NCI-H187 (cell line): ENCODE data around the gene TRIM37.
A peak's percentile ranks its signal among the peaks of the same experiment; 100 is the strongest.
"Not testable (repeated sequence)": the region's sequence is repeated elsewhere in the genome, so short reads cannot be mapped to it uniquely, and the experiment has no call there.

Experiments used
- DNase-seq, 2 experiments: peaks; one replicate each; lab custom pipeline; 2025; lab: John Stamatoyannopoulos, UW

Gene TRIM37

DNA sequence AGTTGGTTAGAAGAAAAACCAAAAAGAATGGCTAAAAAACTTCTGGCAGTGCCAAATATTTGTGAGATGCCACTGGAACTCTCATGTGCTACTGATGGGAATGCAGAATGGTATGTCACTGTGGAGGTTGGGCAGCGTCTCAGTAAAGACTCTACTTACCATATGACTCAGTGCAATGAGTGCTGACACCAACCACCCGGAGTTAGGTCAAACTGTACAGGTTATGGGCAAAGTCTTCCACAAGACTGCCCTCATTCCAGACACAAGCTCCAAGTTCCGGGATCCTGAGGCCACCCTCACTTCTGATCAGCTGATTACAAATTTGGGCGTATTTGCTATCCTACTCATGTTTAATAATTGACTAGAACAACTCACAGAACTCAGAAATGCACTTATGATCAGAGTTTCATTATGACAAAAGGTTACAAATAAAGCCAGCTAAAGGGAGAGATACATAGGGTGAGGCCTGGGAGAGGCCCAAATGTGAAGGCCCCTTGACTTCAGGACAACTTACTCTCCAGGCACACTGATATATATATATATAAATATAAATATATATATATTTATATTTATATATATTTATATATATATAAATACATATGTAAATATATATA lies 114.9 kb downstream of the TRIM37 start:
- DNase-seq, result no peak

- no peak for DNase-seq
These were observed 117.1 kb downstream of the TRIM37 start for GRCh38 chr17:58989629-58990028.

- DNase-seq, result no peak
These were observed 120.7 kb downstream of the TRIM37 start for GRCh38 chr17:58985971-58986370.

DNA sequence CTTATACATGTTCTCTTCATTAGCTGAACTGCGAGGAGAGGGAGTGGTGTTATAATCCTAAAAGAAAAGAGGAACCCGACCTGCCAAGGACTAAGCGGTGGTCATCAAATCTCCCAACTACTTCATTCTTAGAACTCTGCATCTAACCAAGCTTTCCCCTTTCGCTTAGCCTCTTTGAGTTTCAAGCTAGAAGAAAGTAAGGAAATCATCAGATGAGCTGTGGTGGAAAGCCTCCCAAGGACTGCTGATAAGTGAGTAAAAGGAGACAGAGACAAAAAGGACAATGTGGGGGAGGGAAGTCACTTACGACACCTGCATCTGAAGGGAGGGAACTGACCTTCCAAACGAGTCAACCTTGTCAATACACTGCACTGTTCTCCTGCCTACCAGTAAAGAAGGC lies 121.3 kb downstream of the TRIM37 start:
- no peak for DNase-seq

DNA sequence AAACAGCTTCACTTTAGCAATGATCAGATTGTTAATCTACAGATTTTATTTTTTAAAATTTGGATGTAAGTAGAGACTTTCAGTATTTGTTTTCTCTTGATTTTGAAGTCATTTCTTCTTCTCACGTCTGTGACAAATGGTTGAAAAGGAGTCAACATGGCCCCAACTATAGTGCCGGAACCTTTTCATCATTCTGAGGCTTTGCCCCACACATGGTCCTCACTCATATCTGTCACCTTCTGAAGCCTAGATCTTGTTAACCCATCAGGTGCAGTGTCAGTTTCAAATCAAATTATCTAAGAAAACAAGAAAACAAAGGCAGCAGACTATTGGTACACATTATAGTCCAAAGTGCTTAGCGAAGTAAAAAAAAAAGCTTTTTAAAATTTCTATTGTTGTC lies 124.1 kb downstream of the TRIM37 start:
- DNase-seq, result no peak

DNA sequence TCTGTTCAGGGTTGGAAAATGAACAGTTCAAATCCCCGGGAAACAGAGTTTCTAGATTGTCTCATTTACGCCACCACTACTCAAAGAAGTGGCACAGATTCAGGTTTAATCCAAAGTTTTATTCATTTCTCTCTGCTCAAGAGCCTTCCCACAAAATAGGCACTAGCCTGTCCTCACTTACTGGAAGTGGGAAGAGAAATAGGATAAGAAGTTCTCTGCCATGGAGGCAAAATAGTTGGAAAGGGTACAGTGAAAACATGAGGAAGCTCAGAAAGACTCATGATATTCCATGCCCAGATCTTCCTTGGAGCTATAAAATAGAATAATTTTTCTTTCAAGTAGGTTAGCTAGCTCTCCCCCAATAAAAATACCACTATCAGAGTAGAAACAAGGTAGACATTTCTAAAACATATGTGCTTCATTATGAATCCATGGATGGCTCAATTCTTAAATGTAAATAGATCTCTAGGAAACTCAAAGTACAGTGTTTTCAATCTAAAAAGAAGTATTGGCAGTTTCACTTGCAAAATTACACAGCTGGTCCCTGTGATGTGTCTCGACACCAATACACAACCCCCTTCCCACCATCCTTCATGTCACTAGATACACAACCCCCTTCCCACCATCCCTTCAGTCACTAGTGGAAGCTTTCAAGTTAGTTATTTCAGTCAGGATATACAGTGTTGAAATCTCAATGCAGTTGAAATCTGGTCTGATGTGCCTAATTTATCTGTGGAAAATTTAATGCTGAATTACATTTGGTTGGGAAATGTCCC lies 125.8 kb downstream of the TRIM37 start:
- DNase-seq, result no peak

- DNase-seq, result no peak
These were observed 130.1 kb downstream of the TRIM37 start for GRCh38 chr17:58976541-58976940.

DNA sequence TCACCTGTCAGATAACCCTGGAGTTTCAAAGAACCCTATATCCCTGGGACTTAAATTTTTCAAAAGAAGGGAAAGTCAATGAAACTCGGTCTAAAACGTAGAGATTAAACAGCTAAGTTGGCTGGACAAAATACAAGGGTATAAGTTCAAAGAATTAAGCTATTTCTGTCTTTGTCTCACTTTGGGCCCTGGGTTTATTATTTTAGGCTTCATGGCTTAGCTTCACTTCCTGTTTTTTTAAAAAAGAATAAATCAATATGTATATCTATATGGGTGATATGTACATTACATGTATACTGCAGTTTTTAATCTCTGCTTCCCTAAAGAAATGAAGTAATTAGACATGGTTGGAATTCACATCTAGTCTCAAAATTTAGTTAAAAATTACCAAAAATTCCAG lies 132.3 kb downstream of the TRIM37 start:
- no peak for DNase-seq

DNA sequence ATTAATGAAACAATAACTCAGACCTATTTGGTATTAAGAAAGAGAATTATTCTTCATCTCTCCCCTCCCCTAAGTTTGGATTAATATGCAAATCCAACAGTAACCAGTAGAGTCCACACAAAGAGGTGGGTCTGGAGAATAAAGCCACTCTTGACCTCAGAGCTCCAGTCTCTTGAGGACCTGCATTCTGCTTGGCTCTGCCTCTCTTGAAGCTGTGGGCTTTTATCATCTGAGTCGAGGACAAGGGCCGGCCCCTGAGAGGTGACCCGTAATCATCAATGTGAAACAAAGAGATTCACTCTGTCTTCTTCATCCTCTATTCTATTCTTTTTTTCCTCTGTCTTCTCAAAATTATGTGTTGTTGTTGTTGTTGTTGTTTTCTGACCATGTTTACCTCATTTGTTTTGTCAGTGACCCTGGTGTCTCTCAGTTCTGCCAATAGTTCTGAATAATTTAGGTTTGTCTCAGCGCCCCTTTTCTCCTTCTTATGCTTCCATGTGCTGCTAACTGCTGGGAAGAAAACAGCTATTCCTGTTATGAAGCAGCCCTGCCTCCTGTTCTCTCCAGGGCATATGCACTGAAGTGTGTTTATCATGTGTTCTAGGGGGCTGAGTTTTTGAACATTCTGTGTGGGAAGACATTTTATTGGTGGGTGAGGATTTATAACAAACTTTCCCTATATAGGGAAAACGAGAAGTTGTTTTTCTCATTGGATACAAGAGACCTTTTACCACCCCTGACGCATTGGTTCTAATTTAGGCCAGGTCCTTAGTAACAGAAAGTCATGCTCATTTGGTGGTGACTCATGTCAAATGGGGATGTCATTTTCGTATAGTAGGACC lies 135.8 kb downstream of the TRIM37 start:
- DNase-seq, result no peak

GRCh38 chr17:58969612-58970011 lies 137.1 kb downstream of the TRIM37 start:
- no peak for DNase-seq

DNA sequence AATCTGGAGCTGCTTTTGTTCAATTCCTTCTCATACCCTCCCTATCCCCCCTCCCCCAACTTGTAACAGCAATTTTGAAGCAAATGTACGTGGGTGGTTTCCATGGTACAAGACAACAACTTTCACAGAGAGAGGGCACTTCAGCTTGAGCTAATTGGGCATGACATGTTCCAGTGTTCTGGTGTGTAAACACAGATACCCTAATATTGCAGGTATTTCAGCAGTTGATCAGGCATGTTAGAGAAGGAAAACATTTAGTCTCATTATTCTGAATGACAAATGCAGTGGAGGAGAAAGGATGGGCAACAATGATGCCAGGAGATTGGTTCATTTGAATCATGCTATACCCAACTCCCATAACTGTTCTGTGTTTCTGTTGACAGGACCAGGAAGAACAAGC lies 137.5 kb downstream of the TRIM37 start:
- peak; percentile 47 to 69 for DNase-seq

DNA sequence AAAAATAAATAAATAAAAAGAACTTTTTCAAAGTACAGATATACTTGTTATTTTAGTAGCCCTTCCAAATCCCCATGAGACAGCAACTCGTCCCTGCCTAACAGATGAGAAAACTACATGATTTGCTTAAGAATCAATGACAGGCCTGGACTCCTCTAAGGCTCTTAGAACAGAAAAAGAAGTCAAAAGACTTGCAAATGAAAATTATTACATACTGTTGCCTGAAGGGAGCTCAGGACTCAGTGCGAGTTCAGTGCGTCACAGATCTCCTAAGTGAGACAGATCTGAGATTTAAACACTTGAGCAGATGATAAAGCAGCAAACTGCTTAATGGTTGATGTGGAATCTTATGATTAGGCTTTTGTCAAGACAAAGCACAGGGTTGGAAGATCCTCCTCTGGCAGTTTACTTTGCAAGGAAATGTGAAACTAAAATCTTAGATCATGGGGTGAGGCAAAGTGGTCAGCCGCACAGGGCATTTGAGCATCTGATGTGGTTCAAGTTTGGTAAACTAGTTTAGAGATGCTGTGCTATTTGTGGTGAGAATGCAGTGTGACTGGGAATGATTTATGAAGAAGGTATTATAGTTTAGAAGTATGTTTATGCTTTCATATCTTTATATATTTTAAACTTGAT lies 138.1 kb downstream of the TRIM37 start:
- peak in 1 of 2 experiments; percentile 18 for DNase-seq

GRCh38 chr17:58966208-58966607 lies 140.5 kb downstream of the TRIM37 start:
- no peak for DNase-seq

- no peak for DNase-seq
These were observed 141.5 kb downstream of the TRIM37 start for GRCh38 chr17:58965221-58965620.

- DNase-seq, result no peak
These were observed 146.6 kb downstream of the TRIM37 start for GRCh38 chr17:58960068-58960467.

GRCh38 chr17:58957725-58958073 lies 149.0 kb downstream of the TRIM37 start:
- not testable (repeated sequence) for DNase-seq

DNA sequence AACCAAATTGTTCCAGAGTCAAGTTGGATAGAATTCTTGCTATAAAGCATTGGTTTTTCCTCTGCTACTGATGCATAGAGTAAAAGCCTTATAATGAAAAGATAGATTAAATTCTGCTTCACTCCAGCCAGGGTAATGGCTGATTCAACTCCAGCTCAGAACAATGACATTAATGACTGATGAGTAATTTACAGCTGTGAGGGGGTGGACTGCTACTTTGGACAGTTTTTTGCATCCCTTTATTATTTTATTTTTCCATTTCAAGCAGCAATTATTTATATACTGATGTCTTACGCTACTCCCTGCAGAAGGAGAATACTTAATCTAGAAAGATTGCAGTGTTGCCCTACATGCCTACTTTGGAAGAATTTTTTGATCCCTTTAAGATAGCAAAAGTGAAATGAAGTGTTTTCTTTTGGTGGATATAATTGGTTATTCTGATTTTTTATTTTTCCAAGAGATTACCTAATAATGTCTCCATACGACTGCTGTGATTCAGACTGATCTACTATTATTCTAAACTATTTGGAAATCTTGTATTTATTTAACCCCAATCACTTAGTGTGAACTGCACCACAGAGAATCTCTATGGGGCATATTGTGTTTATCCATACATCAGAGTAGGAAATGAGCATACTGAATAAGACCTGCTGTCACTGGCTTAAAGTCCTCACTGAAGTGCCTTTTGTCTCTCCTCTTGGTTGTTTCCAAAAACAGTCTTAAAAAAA lies 149.5 kb downstream of the TRIM37 start:
- no peak for DNase-seq

GRCh38 chr17:58954358-58954757 lies 152.3 kb downstream of the TRIM37 start:
- not testable (repeated sequence) for DNase-seq

DNA sequence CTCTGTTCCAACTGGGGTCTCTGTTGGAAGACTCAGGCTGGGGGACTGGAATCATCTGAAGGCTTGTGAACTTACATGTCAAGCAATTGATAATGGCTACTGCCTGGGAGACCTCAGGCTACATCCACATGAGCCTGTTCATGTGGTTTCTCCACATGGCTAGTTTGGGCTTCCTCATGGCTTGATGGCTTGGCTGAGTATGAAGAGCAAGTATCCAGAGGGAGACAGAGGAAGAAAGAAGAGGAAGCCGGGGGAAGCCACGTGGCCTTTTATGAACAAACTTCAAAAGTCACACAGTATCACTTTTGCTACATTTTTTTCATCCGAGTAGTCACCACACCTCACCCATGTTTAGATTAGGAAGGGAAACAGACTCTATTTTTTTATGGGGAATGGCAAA lies 158.9 kb downstream of the TRIM37 start:
- no peak for DNase-seq

DNA sequence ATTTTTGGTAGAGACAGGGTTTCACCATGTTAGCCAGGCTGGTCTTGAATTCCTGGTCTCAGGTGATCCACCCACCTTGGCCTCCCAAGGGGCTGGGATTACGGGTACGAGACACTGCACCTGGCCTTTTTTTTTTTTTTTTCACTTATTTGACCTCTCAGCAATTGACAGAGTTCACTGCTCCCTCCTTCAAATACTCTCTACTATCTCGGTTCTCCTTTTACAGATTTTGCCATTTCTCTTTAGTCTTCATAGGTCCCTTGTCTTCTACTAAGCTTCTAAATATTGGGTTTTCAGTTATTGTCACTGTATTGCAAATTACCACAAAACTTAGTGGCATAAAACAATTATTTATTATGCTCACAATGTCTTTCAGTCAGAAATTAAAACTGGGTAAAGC lies 159.3 kb downstream of the TRIM37 start:
- no peak for DNase-seq

- DNase-seq, result no peak
These were observed 162.5 kb downstream of the TRIM37 start for GRCh38 chr17:58944166-58944565.

DNA sequence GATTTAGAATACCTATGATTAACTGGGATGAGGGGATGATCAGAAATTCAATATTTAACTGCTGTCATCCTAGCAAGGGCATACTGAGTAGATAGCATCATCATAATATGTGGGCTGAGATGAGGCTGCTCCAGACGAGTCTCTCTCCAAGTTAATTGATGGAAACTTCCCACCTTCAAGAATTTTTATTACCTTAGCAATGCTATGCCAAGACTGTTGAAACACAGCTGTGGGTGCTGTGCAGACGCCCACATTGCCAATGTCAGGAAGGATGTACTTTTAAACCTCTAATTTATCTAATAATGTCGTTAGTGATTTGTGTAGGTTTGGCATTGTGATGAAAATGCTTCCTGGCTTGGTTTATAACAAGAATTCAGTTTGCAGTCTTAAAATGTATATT lies 170.4 kb downstream of the TRIM37 start:
- no peak for DNase-seq
